MCF 10A (cell line): ENCODE data around the gene SLC1A5. TPM values are rescaled to one million over a fixed set of nuclear protein-coding genes. Genes with fewer than 3 reads are reported as not detected.
A peak's percentile ranks its signal among the peaks of the same experiment; 100 is the strongest.
"Not testable (repeated sequence)": the region's sequence is repeated elsewhere in the genome, so short reads cannot be mapped to it uniquely, and the experiment has no call there.

Experiments
- BruUV-seq: library from RNA; stranded (reverse); fragments of 400-500 nt; replicated peaks from 2 replicates; lab custom pipeline; 2021; lab: Mats Ljungman, UMichigan
- CTCF ChIA-PET: fragments of 300-600 bp; sonication (Branson Sonifier 250); formaldehyde crosslinking; extraction: SDS; loops from one replicate; lab custom pipeline; 2021; ENCODE audit warnings: antibody characterized with exemption, inconsistent platforms; lab: Yijun Ruan, JAX
- POLR2A ChIA-PET: fragments of 300-600, 350-650 bp; sonication (Branson Sonifier 250); formaldehyde crosslinking; extraction: SDS; loops from one replicate; lab custom pipeline; 2020; ENCODE audit warnings: antibody characterized with exemption, inconsistent platforms; lab: Yijun Ruan, JAX
- DNase-seq: peaks from one replicate; pipeline ENCODE4 v3.0.0-alpha.2; 2018; ENCODE audit not compliant: unreplicated experiment
- H3K27ac Mint-ChIP-seq: one replicate; pipeline ENCODE4 v1.8.0; 2022; ENCODE audit warnings: mild to moderate bottlenecking, low read depth, mixed read lengths; ENCODE audit not compliant: unreplicated experiment
- H3K27me3 Mint-ChIP-seq: one replicate; pipeline ENCODE4 v1.8.0; 2022; ENCODE audit warnings: mixed read lengths; ENCODE audit not compliant: insufficient read depth, unreplicated experiment
- H3K36me3 Mint-ChIP-seq: one replicate; pipeline ENCODE4 v1.8.0; 2022; ENCODE audit warnings: mild to moderate bottlenecking, moderate library complexity, mixed read lengths; ENCODE audit not compliant: insufficient read depth, unreplicated experiment
- H3K4me1 Mint-ChIP-seq: one replicate; pipeline ENCODE4 v1.8.0; 2022; ENCODE audit warnings: mixed read lengths; ENCODE audit not compliant: insufficient read depth, unreplicated experiment
- H3K4me3 Mint-ChIP-seq: one replicate; pipeline ENCODE4 v1.8.0; 2022; ENCODE audit warnings: mild to moderate bottlenecking, moderate library complexity, mixed read lengths; ENCODE audit not compliant: unreplicated experiment
- H3K9me3 Mint-ChIP-seq: one replicate; pipeline ENCODE4 v1.8.0; 2022; ENCODE audit warnings: mixed read lengths; ENCODE audit not compliant: unreplicated experiment
- CTCF ChIP-seq: fragments of 200-600 bp; IDR thresholded peaks from one replicate; pipeline ENCODE4 v1.8.0; 2022; ENCODE audit warnings: antibody characterized with exemption, mild to moderate bottlenecking; ENCODE audit not compliant: unreplicated experiment
- intact Hi-C: fragments of 100-400 bp; cut with micrococcal nuclease; formaldehyde crosslinking; loops from 2 replicates; pipeline ENCODE4 v1.14.1; 2022
- total RNA-seq: library from RNA; stranded (reverse); gene quantifications from 2 replicates; pipeline ENCODE4 v1.2.3, GENCODE V29; 2022

The SLC1A5 gene
- total RNA-seq, 1 experiment from 2014 or later, result 417 TPM

DNA sequence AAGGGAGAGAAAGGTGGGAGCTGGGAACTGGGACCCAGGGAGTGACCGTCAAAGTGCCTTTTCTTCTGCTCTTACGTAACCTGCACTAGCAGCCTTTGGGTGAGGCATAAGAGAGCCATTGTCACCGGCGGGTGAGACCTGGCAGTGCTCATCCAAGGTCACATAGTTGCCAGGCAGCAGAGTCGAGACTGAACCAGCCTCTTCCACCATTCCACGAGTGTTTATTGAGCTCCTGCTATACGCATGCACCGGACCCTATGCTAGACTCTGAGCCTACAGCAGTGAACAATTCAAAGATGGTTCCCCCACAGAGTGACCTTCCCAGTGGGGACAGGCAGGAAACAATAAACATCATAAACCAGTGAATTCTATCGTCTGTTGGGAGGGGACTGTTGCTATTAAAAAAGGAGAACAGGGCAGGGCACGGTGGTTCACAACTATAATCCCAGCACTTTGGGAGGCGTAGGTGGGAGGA lies 23.5 kb downstream of the SLC1A5 start:
- Mint-ChIP-seq H3K9me3 (no peaks in the 10 kb centered on the region), H3K4me3 (no peak overlapping the region), H3K27me3 (no peaks in the 10 kb centered on the region), H3K36me3 (peaks cover 6% of the 10 kb centered on the region), H3K4me1 (peaks cover 2% of the 10 kb centered on the region), H3K27ac (no peak overlapping the region)
- ChIA-PET POLR2A (interaction anchor here (2.4 to 10.6 kb wide), 2 partner anchors 17 to 22 kb away, joined by 13 to 147 read pairs; partner anchors contain the start of gene SLC1A5), CTCF (interaction anchor here (0.6 to 1.2 kb wide), 5 partner anchors 8 to 227 kb away, joined by 3 to 5 read pairs (median 3); no protein-coding TSS in a partner anchor)
- no peak for TF ChIP-seq CTCF
- intact Hi-C loops, result no loop called here
- BruUV-seq, result no TSS peak
- no peak for DNase-seq

GRCh38 chr19:46762245-46762890 lies 26.0 kb downstream of the SLC1A5 start:
- no peak for TF ChIP-seq CTCF
- BruUV-seq, result no TSS peak
- ChIA-PET POLR2A (interaction anchor here (0.6 to 10.6 kb wide), 7 partner anchors 10 to 72 kb away, joined by 3 to 147 read pairs (median 3); partner anchors contain the start of gene SLC1A5), CTCF (interaction anchor here (0.6 to 7.3 kb wide), 3 partner anchors 12 to 76 kb away, joined by 3 to 133 read pairs (median 3); no protein-coding TSS in a partner anchor)
- peaks cover 7% of the 10 kb centered on the region for H3K4me1 Mint-ChIP-seq
- intact Hi-C loops, result no loop called here
- no peaks in the 10 kb centered on the region for H3K36me3 Mint-ChIP-seq
- H3K4me3 Mint-ChIP-seq, result no peak overlapping the region
- no peaks in the 10 kb centered on the region for H3K9me3 Mint-ChIP-seq
- peak overlapping the region; percentile 78 for H3K27ac Mint-ChIP-seq
- DNase-seq, result peak; percentile 72
- H3K27me3 Mint-ChIP-seq, result no peaks in the 10 kb centered on the region

GRCh38 chr19:46761418-46761831 lies 27.0 kb downstream of the SLC1A5 start:
- no peak overlapping the region for H3K4me3 Mint-ChIP-seq
- ChIA-PET CTCF (interaction anchor here (0.8 to 7.3 kb wide), 2 partner anchors 11 to 77 kb away, joined by 3 to 133 read pairs; no protein-coding TSS in a partner anchor), POLR2A (interaction anchor here (0.6 to 10.6 kb wide), 7 partner anchors 11 to 47 kb away, joined by 3 to 147 read pairs (median 3); partner anchors contain the start of gene SLC1A5)
- BruUV-seq, result no TSS peak
- TF ChIP-seq CTCF, result no peak
- no peaks in the 10 kb centered on the region for H3K9me3 Mint-ChIP-seq
- intact Hi-C loops, result no loop called here
- H3K4me1 Mint-ChIP-seq, result peaks cover 7% of the 10 kb centered on the region
- no peak for DNase-seq
- H3K27me3 Mint-ChIP-seq, result no peaks in the 10 kb centered on the region
- no peak overlapping the region for H3K27ac Mint-ChIP-seq
- no peaks in the 10 kb centered on the region for H3K36me3 Mint-ChIP-seq

DNA sequence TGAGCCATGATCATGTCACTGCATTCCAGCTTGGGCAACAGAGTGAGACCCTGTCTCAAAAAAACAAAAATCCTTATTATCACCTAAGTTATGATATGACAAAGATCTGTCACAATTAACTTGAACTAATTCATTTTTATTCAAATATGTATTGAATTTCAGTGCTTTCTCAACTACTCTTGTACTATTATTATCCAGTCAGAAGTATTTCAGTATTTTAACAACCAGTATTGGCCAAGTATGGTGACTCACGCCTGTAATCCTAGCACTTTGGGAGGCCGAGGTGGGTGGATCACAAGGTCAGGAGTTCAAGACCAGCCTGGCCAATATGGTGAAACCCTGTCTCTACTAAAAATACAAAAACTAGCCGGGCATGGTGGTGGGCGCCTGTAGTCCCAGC lies 27.5 kb downstream of the SLC1A5 start:
- DNase-seq, result peak; percentile 40
- H3K36me3 Mint-ChIP-seq, H3K27ac Mint-ChIP-seq, BruUV-seq, H3K9me3 Mint-ChIP-seq, H3K27me3 Mint-ChIP-seq, H3K4me3 Mint-ChIP-seq, intact Hi-C loops, H3K4me1 Mint-ChIP-seq: not testable (repeated sequence)
- ChIA-PET POLR2A (interaction anchor here (0.5 to 10.6 kb wide), 8 partner anchors 11 to 1039 kb away, joined by 3 to 147 read pairs (median 3); partner anchors contain the start of gene SLC1A5), CTCF (interaction anchor here (3.6 to 7.3 kb wide), 2 partner anchors 24 to 78 kb away, joined by 26 to 133 read pairs; no protein-coding TSS in a partner anchor)
